ENCODE results near the gene CALCR.

CALCR gene

DNA sequence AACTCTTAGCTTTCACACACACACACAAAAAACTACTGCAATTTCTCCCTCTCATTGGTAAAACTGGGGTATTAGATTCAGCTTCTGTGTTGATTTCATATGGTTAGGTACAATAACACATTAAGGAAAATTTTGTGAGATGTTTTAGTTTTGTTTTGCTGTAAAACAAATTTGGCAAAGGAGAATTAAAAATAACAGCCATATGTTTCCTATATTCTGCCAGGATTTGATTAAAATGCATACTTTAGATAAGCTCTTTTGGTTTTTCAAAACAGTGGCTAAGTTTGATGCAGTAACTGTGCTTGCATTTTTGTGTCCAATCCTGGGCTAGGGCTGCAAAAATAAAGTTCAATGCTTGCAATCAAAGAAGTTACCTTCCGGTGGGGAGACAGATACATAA, 126.3 kb downstream of the CALCR start:
- H3K9me3 ChIP-seq (ENCODE audit: control insufficient read depth, insufficient read depth, low read length): no peaks in the 10 kb centered on the region
- no peak overlapping the region for H3K27ac ChIP-seq (ENCODE audit: low read length)
- no peaks in the 10 kb centered on the region for H3K27me3 ChIP-seq (ENCODE audit: control insufficient read depth, insufficient read depth, low read length)
- no peaks in the 10 kb centered on the region for H3K4me1 ChIP-seq (ENCODE audit: control insufficient read depth, insufficient read depth, low read length)
- no peaks in the 10 kb centered on the region for H3K36me3 ChIP-seq (ENCODE audit: control insufficient read depth, insufficient read depth, low read length)
- no CpG with 5 or more reads among the region's 1 CpG for WGBS (ENCODE audit: insufficient coverage, insufficient read length)
- no peak for DNase-seq (ENCODE audit: low read depth, low spot score)
- H3K4me3 ChIP-seq (ENCODE audit: low read length): no peak overlapping the region

DNA sequence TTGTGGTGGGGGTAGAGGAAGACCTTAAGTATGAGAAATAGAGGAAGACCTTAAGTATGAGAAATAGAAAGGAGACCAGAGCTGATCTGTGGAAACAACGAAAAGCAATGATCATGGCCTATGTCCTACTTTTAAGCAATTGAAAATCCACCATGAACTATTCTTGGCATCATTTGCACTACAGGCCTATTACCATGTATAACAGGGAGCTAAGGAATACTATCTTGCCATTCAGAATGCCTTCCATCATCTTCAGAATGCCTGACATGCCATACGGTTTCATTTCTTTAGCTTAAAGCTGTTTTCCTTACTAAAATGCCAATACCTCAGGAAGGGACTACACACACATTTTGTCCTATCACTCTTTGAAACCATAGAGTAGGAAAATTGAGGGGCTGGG, 127.0 kb downstream of the CALCR start:
- no peak overlapping the region for H3K4me3 ChIP-seq (ENCODE audit: low read length)
- H3K27me3 ChIP-seq (ENCODE audit: control insufficient read depth, insufficient read depth, low read length): no peaks in the 10 kb centered on the region
- no CpG with 5 or more reads among the region's 2 CpGs for WGBS (ENCODE audit: insufficient coverage, insufficient read length)
- H3K9me3 ChIP-seq (ENCODE audit: control insufficient read depth, insufficient read depth, low read length): no peaks in the 10 kb centered on the region
- no peaks in the 10 kb centered on the region for H3K4me1 ChIP-seq (ENCODE audit: control insufficient read depth, insufficient read depth, low read length)
- no peak overlapping the region for H3K27ac ChIP-seq (ENCODE audit: low read length)
- DNase-seq (ENCODE audit: low read depth, low spot score): no peak
- H3K36me3 ChIP-seq (ENCODE audit: control insufficient read depth, insufficient read depth, low read length): no peaks in the 10 kb centered on the region

DNA sequence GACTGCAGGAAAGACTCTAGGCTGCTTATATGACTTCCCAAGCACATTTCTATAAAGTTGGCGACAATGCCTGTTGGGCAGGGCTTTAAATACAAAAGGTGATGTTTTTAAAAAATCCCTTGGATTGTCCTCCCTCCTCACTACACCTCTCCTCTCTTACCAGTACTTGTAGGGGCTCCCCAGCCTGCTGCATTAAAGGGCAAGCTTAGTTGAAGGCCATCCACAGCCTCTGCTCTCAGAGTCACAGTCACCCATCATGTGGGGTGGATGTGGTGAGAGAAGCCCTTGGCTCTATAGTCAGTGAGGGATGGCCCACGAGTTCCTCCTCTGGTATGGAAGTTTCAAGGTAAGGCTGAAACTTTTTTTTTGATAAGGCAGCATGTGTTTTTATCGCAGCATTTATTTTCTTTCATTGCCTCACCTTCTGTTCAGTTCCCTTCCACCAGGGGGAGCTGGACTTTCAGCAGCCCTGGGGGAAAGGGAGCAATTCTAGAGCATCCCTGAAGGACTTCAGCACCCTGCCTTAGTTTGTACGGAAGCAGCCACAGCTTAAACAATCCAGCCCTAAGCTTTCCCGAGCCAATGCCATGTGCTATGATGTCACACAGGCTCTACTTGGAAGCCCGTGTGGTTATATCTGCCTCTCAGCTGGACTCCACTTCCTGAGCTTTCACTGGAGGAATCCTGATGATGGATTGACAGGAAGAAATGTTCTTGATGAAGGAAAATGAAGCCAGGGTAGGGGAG, 131.9 kb downstream of the CALCR start:
- no peaks in the 10 kb centered on the region for H3K4me1 ChIP-seq (ENCODE audit: control insufficient read depth, insufficient read depth, low read length)
- no peak overlapping the region for H3K4me3 ChIP-seq (ENCODE audit: low read length)
- H3K27me3 ChIP-seq (ENCODE audit: control insufficient read depth, insufficient read depth, low read length): no peaks in the 10 kb centered on the region
- WGBS (ENCODE audit: insufficient coverage, insufficient read length): no CpG with 5 or more reads among the region's 6 CpGs
- DNase-seq (ENCODE audit: low read depth, low spot score): peak; percentile 41
- no peaks in the 10 kb centered on the region for H3K9me3 ChIP-seq (ENCODE audit: control insufficient read depth, insufficient read depth, low read length)
- no peak overlapping the region for H3K27ac ChIP-seq (ENCODE audit: low read length)
- no peaks in the 10 kb centered on the region for H3K36me3 ChIP-seq (ENCODE audit: control insufficient read depth, insufficient read depth, low read length)

GRCh38 chr7:93435791-93436190, 138.7 kb downstream of the CALCR start:
- no peaks in the 10 kb centered on the region for H3K9me3 ChIP-seq (ENCODE audit: control insufficient read depth, insufficient read depth, low read length)
- no peak overlapping the region for H3K4me3 ChIP-seq (ENCODE audit: low read length)
- no peak overlapping the region for H3K27ac ChIP-seq (ENCODE audit: low read length)
- no CpG with 5 or more reads among the region's 6 CpGs for WGBS (ENCODE audit: insufficient coverage, insufficient read length)
- H3K27me3 ChIP-seq (ENCODE audit: control insufficient read depth, insufficient read depth, low read length): no peaks in the 10 kb centered on the region
- DNase-seq (ENCODE audit: low read depth, low spot score): no peak
- no peaks in the 10 kb centered on the region for H3K36me3 ChIP-seq (ENCODE audit: control insufficient read depth, insufficient read depth, low read length)
- H3K4me1 ChIP-seq (ENCODE audit: control insufficient read depth, insufficient read depth, low read length): no peaks in the 10 kb centered on the region

DNA sequence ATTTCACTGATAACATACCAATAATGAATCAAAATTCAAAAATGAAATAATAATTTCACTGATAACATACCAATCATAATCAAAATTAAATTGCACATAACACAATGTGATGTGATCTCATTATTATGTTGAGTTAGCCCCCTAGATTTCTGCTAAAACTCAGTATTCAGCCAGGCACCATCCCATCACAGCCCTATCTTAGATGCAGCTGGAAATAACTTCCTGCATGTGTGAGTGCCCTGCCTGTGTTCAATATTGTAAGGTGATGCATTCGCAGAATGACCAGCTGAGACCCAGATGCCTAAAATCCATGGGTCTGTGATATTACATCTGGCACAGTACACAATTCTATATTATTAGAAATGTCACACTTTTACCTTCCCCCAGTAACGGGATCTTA, 142.4 kb downstream of the CALCR start:
- H3K27ac ChIP-seq (ENCODE audit: low read length): no peak overlapping the region
- DNase-seq (ENCODE audit: low read depth, low spot score): no peak
- no peaks in the 10 kb centered on the region for H3K4me1 ChIP-seq (ENCODE audit: control insufficient read depth, insufficient read depth, low read length)
- no peak overlapping the region for H3K4me3 ChIP-seq (ENCODE audit: low read length)
- H3K36me3 ChIP-seq (ENCODE audit: control insufficient read depth, insufficient read depth, low read length): no peaks in the 10 kb centered on the region
- no CpG with 5 or more reads among the region's 2 CpGs for WGBS (ENCODE audit: insufficient coverage, insufficient read length)
- no peaks in the 10 kb centered on the region for H3K27me3 ChIP-seq (ENCODE audit: control insufficient read depth, insufficient read depth, low read length)
- H3K9me3 ChIP-seq (ENCODE audit: control insufficient read depth, insufficient read depth, low read length): no peaks in the 10 kb centered on the region

DNA sequence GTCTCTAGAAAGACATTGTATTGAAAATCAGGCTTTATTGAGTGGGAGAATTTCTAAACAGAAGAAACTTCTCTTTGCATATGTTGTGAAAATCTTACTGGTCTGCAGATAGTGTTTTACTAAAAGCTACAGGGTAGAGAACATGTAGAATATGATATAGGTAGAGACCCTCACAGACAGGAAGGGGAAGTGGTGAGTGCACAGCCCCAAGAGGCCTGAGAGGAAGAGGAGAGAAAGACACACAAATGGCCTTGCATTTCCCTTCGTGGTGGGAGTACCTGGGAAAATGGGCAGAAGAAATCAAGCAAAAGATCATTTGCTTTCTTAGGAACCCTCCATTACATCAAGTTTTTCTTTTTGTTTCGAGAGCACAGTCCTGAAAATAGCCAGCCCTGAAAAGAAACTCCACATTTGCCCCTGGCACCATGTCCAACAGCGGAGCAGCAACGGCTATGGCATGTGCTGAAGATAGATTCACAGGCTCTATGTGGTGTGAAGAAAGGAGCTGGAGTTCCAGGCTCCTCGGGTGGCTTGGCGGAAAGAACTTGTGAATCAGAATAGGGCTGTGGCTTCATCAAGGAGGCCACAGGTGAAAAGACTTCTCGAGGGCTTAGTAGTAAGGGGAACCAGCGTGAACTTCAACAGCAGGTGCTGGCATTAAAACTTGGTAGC, 143.5 kb downstream of the CALCR start:
- no CpG with 5 or more reads among the region's 8 CpGs for WGBS (ENCODE audit: insufficient coverage, insufficient read length)
- Histone ChIP-seq H3K4me3 (ENCODE audit: low read length) (no peak overlapping the region), H3K27me3 (ENCODE audit: control insufficient read depth, insufficient read depth, low read length) (no peaks in the 10 kb centered on the region)

DNA sequence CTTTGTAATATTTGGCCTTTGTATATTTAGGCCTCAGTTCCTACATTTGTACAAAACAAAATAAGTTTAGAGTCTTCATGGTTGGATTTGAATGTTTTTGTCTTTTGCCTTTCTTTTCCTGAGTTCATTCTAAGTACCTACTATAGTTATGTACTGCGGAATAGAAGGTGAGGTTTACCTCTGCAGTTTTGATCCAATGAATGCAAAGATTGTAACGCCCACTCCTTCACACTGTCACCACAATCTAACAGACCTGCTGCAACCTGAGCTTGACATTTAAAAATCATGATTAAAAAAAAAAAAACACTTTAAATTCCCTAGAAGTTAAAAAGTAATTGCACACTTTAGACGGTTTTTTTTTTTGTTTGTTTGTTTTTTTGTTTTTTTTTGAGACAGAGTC, 145.0 kb downstream of the CALCR start:
- H3K4me3 ChIP-seq (ENCODE audit: low read length): no peak overlapping the region
- no peaks in the 10 kb centered on the region for H3K4me1 ChIP-seq (ENCODE audit: control insufficient read depth, insufficient read depth, low read length)
- no peaks in the 10 kb centered on the region for H3K36me3 ChIP-seq (ENCODE audit: control insufficient read depth, insufficient read depth, low read length)
- DNase-seq (ENCODE audit: low read depth, low spot score): no peak
- no peaks in the 10 kb centered on the region for H3K27me3 ChIP-seq (ENCODE audit: control insufficient read depth, insufficient read depth, low read length)
- whole genome bisulfite sequencing (ENCODE audit: insufficient coverage, insufficient read length): no CpG with 5 or more reads among the region's 3 CpGs
- no peak overlapping the region for H3K27ac ChIP-seq (ENCODE audit: low read length)
- no peaks in the 10 kb centered on the region for H3K9me3 ChIP-seq (ENCODE audit: control insufficient read depth, insufficient read depth, low read length)

More for the DNA sequence above, 143.5 kb downstream of the CALCR start:
- DNase-seq (ENCODE audit: low read depth, low spot score): no peak
- no peaks in the 10 kb centered on the region for H3K4me1 ChIP-seq (ENCODE audit: control insufficient read depth, insufficient read depth, low read length)
- H3K9me3 ChIP-seq (ENCODE audit: control insufficient read depth, insufficient read depth, low read length): no peaks in the 10 kb centered on the region
- no peaks in the 10 kb centered on the region for H3K36me3 ChIP-seq (ENCODE audit: control insufficient read depth, insufficient read depth, low read length)
- H3K27ac ChIP-seq (ENCODE audit: low read length): no peak overlapping the region

- Histone ChIP-seq H3K27ac (ENCODE audit: low read length) (no peak overlapping the region), H3K27me3 (ENCODE audit: control insufficient read depth, insufficient read depth, low read length) (no peaks in the 10 kb centered on the region), H3K4me3 (ENCODE audit: low read length) (no peak overlapping the region), H3K9me3 (ENCODE audit: control insufficient read depth, insufficient read depth, low read length) (no peaks in the 10 kb centered on the region), H3K4me1 (ENCODE audit: control insufficient read depth, insufficient read depth, low read length) (no peaks in the 10 kb centered on the region), H3K36me3 (ENCODE audit: control insufficient read depth, insufficient read depth, low read length) (no peaks in the 10 kb centered on the region)
- no CpG with 5 or more reads among the region's 2 CpGs for WGBS (ENCODE audit: insufficient coverage, insufficient read length)
- no peak for DNase-seq (ENCODE audit: low read depth, low spot score)
Measured at GRCh38 chr7:93427107-93427506, 147.4 kb downstream of the CALCR start.

DNA sequence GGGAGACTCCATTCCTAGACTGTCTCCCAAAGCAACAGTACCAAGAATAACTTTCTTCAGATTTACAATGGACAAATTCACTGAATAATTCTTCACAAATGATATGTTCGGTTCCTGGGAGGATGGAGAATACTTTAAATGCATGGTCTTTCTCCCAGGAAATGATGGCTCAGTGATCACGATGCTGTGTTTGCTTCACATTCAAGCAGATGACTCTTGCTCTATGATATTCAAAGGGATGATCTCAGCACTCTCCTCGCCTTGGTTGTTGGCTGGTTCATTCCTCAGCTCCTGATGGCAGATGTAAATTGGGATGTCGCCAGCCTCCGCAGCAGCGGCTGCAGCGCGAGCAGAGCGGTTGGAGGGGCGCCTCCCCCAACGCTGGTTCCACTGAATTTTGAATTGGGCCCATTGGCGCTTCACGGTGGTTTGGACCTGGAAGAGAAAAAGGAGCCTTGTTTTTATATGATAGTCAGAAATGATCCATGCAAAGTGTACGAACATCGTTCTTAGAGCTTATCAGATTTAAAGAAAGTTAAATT, 148.3 kb downstream of the CALCR start:
- Histone ChIP-seq H3K27ac (ENCODE audit: low read length) (no peak overlapping the region), H3K27me3 (ENCODE audit: control insufficient read depth, insufficient read depth, low read length) (no peaks in the 10 kb centered on the region), H3K9me3 (ENCODE audit: control insufficient read depth, insufficient read depth, low read length) (no peaks in the 10 kb centered on the region), H3K36me3 (ENCODE audit: control insufficient read depth, insufficient read depth, low read length) (no peaks in the 10 kb centered on the region), H3K4me1 (ENCODE audit: control insufficient read depth, insufficient read depth, low read length) (no peaks in the 10 kb centered on the region), H3K4me3 (ENCODE audit: low read length) (no peak overlapping the region)
- no peak for DNase-seq (ENCODE audit: low read depth, low spot score)
- WGBS (ENCODE audit: insufficient coverage, insufficient read length): no CpG with 5 or more reads among the region's 15 CpGs

GRCh38 chr7:93414574-93414973, 159.9 kb downstream of the CALCR start:
- no peak overlapping the region for H3K27ac ChIP-seq (ENCODE audit: low read length)
- H3K9me3 ChIP-seq (ENCODE audit: control insufficient read depth, insufficient read depth, low read length): no peaks in the 10 kb centered on the region
- no peaks in the 10 kb centered on the region for H3K27me3 ChIP-seq (ENCODE audit: control insufficient read depth, insufficient read depth, low read length)
- no peak for DNase-seq (ENCODE audit: low read depth, low spot score)
- no peak overlapping the region for H3K4me3 ChIP-seq (ENCODE audit: low read length)
- H3K36me3 ChIP-seq (ENCODE audit: control insufficient read depth, insufficient read depth, low read length): no peaks in the 10 kb centered on the region; the same call in 1 of the 2 replicates
- peaks cover 2% of the 10 kb centered on the region; the same call in 1 of the 2 replicates for H3K4me1 ChIP-seq (ENCODE audit: control insufficient read depth, insufficient read depth, low read length)
